Measurements from ENCODE around the gene CPNE5. TPM values are rescaled to one million over a fixed set of nuclear protein-coding genes. Genes with fewer than 3 reads are reported as not detected.

Gene CPNE5
- total RNA-seq, 2 experiments from 2014 or later: 0.19 to 0.28 TPM

- no peak for DNase-seq
- POLR2A ChIA-PET: no interaction called here
- no peak for ATAC-seq (ENCODE audit: poor library complexity)
- no peak for TF ChIP-seq CTCF (IDR thresholded peaks at IDR 0.05)
- CTCF ChIA-PET: no interaction called here
- H3K36me3 Mint-ChIP-seq (ENCODE audit: low read depth): no peaks in the 10 kb centered on the region
- H3K27me3 Mint-ChIP-seq: no peaks in the 10 kb centered on the region
- H3K36me3 ChIP-seq (ENCODE audit: insufficient read depth, low read length): no peaks in the 10 kb centered on the region
- no peak overlapping the region for H3K4me3 Mint-ChIP-seq
- no peaks in the 10 kb centered on the region for H3K9me3 Mint-ChIP-seq
- H3K27ac ChIP-seq (ENCODE audit: low read depth in 1 of 2, low read length in 2 of 2): no peak overlapping the region
- H3K4me1 ChIP-seq (ENCODE audit: insufficient read depth, low read length): peaks cover 15% of the 10 kb centered on the region
- H3K9me3 ChIP-seq (ENCODE audit: control insufficient read depth in 1 of 2, insufficient read depth in 1 of 2, low read length in 2 of 2): no peaks in the 10 kb centered on the region
- no peaks in the 10 kb centered on the region for H3K27me3 ChIP-seq (ENCODE audit: control insufficient read depth in 1 of 2, insufficient read depth in 2 of 2, low read length in 2 of 2)
- intact Hi-C loops (cut with DNase I, micrococcal nuclease): no loop called here
- H3K4me3 ChIP-seq (ENCODE audit: low read length): no peak overlapping the region
- peaks cover 6% of the 10 kb centered on the region for H3K4me1 Mint-ChIP-seq (ENCODE audit: low read depth)
- no peak overlapping the region for H3K27ac Mint-ChIP-seq
These were observed 13.2 kb downstream of the CPNE5 start for GRCh38 chr6:36825994-36826393.

DNA sequence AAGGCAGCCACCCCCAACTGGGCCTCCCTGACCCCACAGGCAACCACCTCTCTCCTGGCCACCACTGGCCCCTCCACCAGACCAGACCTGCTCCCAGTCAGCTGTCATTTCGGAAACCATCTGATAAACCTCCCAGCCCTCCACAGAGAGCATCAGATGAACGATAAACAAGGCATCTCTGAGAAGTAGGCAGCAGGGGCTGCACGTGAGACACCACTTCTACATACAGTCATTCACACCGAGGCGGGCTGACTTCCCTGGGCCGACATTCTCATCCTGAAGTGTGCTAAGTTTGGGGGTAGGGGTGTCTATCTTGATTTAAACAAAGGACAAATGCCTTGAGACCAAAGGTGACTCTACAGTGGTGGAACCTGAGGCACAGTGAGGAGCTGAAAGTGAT is 13.8 kb downstream of the CPNE5 start:
- intact Hi-C loops (cut with DNase I, micrococcal nuclease): no loop called here
- ChIA-PET POLR2A (no interaction called here), CTCF (no interaction called here)
- no peak overlapping the region for H3K4me3 ChIP-seq (ENCODE audit: low read length)
- Mint-ChIP-seq H3K4me3 (no peak overlapping the region), H3K4me1 (ENCODE audit: low read depth) (peaks cover 6% of the 10 kb centered on the region), H3K27ac (no peak overlapping the region), H3K36me3 (ENCODE audit: low read depth) (no peaks in the 10 kb centered on the region), H3K27me3 (no peaks in the 10 kb centered on the region), H3K9me3 (no peaks in the 10 kb centered on the region)
- no peak overlapping the region for H3K27ac ChIP-seq (ENCODE audit: low read depth in 1 of 2, low read length in 2 of 2)
- H3K36me3 ChIP-seq (ENCODE audit: insufficient read depth, low read length): no peaks in the 10 kb centered on the region
- no peak for DNase-seq
- no peak for ATAC-seq (ENCODE audit: poor library complexity)
- no peak for TF ChIP-seq CTCF (IDR thresholded peaks at IDR 0.05)
- no peaks in the 10 kb centered on the region for H3K9me3 ChIP-seq (ENCODE audit: control insufficient read depth in 1 of 2, insufficient read depth in 1 of 2, low read length in 2 of 2)
- no peaks in the 10 kb centered on the region for H3K27me3 ChIP-seq (ENCODE audit: control insufficient read depth in 1 of 2, insufficient read depth in 2 of 2, low read length in 2 of 2)
- peaks cover 15% of the 10 kb centered on the region for H3K4me1 ChIP-seq (ENCODE audit: insufficient read depth, low read length)

DNA sequence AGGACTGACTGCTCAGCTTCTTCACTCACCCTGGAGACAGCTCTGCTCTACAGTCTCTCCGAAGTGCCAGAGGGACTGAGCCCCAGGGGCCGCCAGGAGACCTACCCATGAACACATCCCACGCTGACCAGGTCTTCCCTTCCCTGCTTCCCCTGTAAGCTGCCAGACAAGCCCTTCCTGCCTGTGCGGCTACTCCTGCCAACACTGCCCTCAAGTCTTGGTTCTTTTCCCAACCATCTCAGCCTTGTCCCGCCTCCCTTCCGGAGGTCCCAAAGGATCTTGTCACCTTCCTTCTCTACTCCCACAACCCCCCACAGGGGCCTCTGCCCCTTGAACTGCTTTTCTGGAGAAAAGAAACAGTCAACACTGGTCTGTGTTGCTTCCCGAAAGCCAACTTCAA is 15.0 kb downstream of the CPNE5 start:
- no peak for ATAC-seq (ENCODE audit: poor library complexity)
- Mint-ChIP-seq H3K27me3 (no peaks in the 10 kb centered on the region), H3K27ac (no peak overlapping the region), H3K4me1 (ENCODE audit: low read depth) (peaks cover 6% of the 10 kb centered on the region), H3K36me3 (ENCODE audit: low read depth) (no peaks in the 10 kb centered on the region), H3K4me3 (no peak overlapping the region), H3K9me3 (no peaks in the 10 kb centered on the region)
- Histone ChIP-seq H3K27ac (ENCODE audit: low read depth in 1 of 2, low read length in 2 of 2) (no peak overlapping the region), H3K27me3 (ENCODE audit: control insufficient read depth in 1 of 2, insufficient read depth in 2 of 2, low read length in 2 of 2) (no peaks in the 10 kb centered on the region), H3K4me3 (ENCODE audit: low read length) (no peak overlapping the region), H3K9me3 (ENCODE audit: control insufficient read depth in 1 of 2, insufficient read depth in 1 of 2, low read length in 2 of 2) (no peaks in the 10 kb centered on the region), H3K4me1 (ENCODE audit: insufficient read depth, low read length) (peaks cover 15% of the 10 kb centered on the region), H3K36me3 (ENCODE audit: insufficient read depth, low read length) (no peaks in the 10 kb centered on the region)
- ChIA-PET POLR2A (no interaction called here), CTCF (no interaction called here)
- DNase-seq: no peak
- intact Hi-C loops (cut with DNase I, micrococcal nuclease): no loop called here
- no peak for TF ChIP-seq CTCF (IDR thresholded peaks at IDR 0.05)
